A549 treated with AZD9567 at 1 μM for 4 hours (cell line): ENCODE measurements around the gene FAM9B. TPM values are rescaled to one million over a fixed set of nuclear protein-coding genes. Genes with fewer than 3 reads are reported as not detected.

Source experiments
- total RNA-seq: library from RNA; stranded (reverse); fragments of 200-300 nt; extraction: Qiagen RNA extraction; gene quantifications from 5 replicates; pipeline ENCODE4 v1.2.3, GENCODE V29; 2022; ENCODE audit not compliant: insufficient read depth

The FAM9B gene
- 0.06 TPM in 1 of 5 replicates, not detected in the others for total RNA-seq

DNA sequence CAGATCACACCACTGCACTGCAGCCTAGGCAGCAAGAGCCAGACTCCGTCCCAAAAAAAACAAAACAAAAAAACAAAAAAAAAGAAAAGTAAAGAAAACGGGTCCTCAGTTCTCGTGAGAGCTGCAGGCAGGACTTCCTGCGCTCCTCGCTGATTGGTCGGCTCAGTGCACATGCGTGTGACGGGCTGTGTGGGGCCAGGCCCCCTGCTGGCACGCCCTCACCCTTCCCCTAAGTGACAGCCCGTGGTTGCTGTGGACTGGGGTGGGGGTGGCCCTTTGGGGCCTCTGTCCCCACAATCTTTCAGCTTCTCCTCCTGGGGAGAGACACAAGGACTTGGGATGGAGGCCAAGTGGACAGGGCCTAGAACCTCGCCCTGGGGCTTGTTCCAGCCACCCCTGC, at the start of gene FAM9B:
Gene FAM9B (minus strand): TSS at position 139 of the 400 bp plus-strand sequence. CDS start 1,141 bp downstream, outside the sequence.

Other genes with a start within 250 kb of the FAM9B start
- gene FAM9A, start 232.7 kb downstream of the FAM9B start, total RNA-seq = not detected in 5 replicates